ENCODE results near the gene RGMA. TPM values are rescaled to one million over a fixed set of nuclear protein-coding genes. Genes with fewer than 3 reads are reported as not detected.
"Not testable (repeated sequence)": the region's sequence is repeated elsewhere in the genome, so short reads cannot be mapped to it uniquely, and the experiment has no call there.

The RGMA gene
- total and polyA plus RNA-seq, 2 donors (not counting 3 experiments of a cell fraction or from before 2014, with no cell fraction given), result 0.06 to 0.13 TPM

- Histone ChIP-seq H3K36me3 (ENCODE audit: control insufficient read depth in 2 of 2, extremely low read depth in 1 of 2, insufficient read depth in 2 of 2, low read length in 2 of 2) (no peaks in the 10 kb centered on the region), H3K27me3 (ENCODE audit: control insufficient read depth in 2 of 2, insufficient read depth in 2 of 2, low read length in 2 of 2) (no peaks in the 10 kb centered on the region), H4K20me1 (replicated peaks; ENCODE audit: control insufficient read depth, extremely low read depth, insufficient read depth, low read length) (no peaks in the 10 kb centered on the region), H2AFZ (ENCODE audit: low read depth, low read length) (no peak overlapping the region), H3K4me2 (ENCODE audit: insufficient read depth, low read length) (no peak overlapping the region), H3K4me3 (replicated peaks in 1 of 3; ENCODE audit: insufficient read depth in 1 of 3, low read depth in 1 of 3, low read length in 3 of 3) (no peak overlapping the region), H3K9me1 (replicated peaks; ENCODE audit: control insufficient read depth, extremely low read depth, insufficient read depth, low read length) (no peaks in the 10 kb centered on the region), H3K27ac (ENCODE audit: insufficient read depth, low read depth, low read length) (no peak overlapping the region), H3K4me1 (ENCODE audit: control insufficient read depth, extremely low read depth, insufficient read depth, low read length) (no peaks in the 10 kb centered on the region), H3K79me2 (ENCODE audit: control insufficient read depth, insufficient read depth, low read length) (no peaks in the 10 kb centered on the region), H3K9me3 (replicated peaks; ENCODE audit: control insufficient read depth, insufficient read depth, low read length) (no peaks in the 10 kb centered on the region), H3K9ac (replicated peaks; ENCODE audit: extremely low read depth, insufficient read depth, low read length) (no peak overlapping the region)
- FAIRE-seq (no peak), DNase-seq (ENCODE audit: low read depth, low spot score) (no peak)
- dilution Hi-C loops (cut with MboI; ENCODE audit: extremely low pct_ligation_motif_present, low sequenced_read_pairs) (no loop called here), intact Hi-C loops (cut with micrococcal nuclease) (no loop called here)
- POLR2A ChIA-PET, result no interaction called here
- CTCF ChIA-PET, result interaction anchor here (1.1 to 1.3 kb wide), 3 partner anchors 11 to 243 kb away, joined by 3 to 9 read pairs (median 4); no protein-coding TSS in a partner anchor
- BruUV-seq (replicated peaks), result no TSS peak
- TF ChIP-seq FOS (IDR thresholded peaks at IDR 0.05; ENCODE audit: borderline replicate concordance, insufficient read depth, low read length) (no peak), GATA2 (IDR thresholded peaks at IDR 0.05; ENCODE audit: insufficient read depth, insufficient read length, low read depth, low read length) (no peak), MAX (IDR thresholded peaks at IDR 0.05; ENCODE audit: insufficient read depth, insufficient read length) (no peak), EZH2 (IDR thresholded peaks at IDR 0.05; ENCODE audit: borderline replicate concordance, low read depth, low read length, severe bottlenecking) (no peak), MYC (IDR thresholded peaks at IDR 0.05; ENCODE audit: low read depth, low read length) (no peak), JUN (IDR thresholded peaks at IDR 0.05; ENCODE audit: borderline replicate concordance, insufficient read depth, insufficient read length, low read depth) (no peak)
These were observed 48.5 kb downstream of the RGMA start for GRCh38 chr15:93040288-93041158.

- POLR2A ChIA-PET; FAIRE-seq; H3K4me3 ChIP-seq (replicated peaks in 1 of 3; ENCODE audit: insufficient read depth in 1 of 3, low read depth in 1 of 3, low read length in 3 of 3); H3K27me3 ChIP-seq (ENCODE audit: control insufficient read depth in 2 of 2, insufficient read depth in 2 of 2, low read length in 2 of 2); dilution Hi-C loops (cut with MboI; ENCODE audit: extremely low pct_ligation_motif_present, low sequenced_read_pairs); H3K9ac ChIP-seq (replicated peaks; ENCODE audit: extremely low read depth, insufficient read depth, low read length); H3K79me2 ChIP-seq (ENCODE audit: control insufficient read depth, insufficient read depth, low read length); H2AFZ ChIP-seq (ENCODE audit: low read depth, low read length); H3K9me1 ChIP-seq (replicated peaks; ENCODE audit: control insufficient read depth, extremely low read depth, insufficient read depth, low read length); H3K36me3 ChIP-seq (ENCODE audit: control insufficient read depth in 2 of 2, extremely low read depth in 1 of 2, insufficient read depth in 2 of 2, low read length in 2 of 2); DNase-seq (ENCODE audit: low read depth, low spot score); H4K20me1 ChIP-seq (replicated peaks; ENCODE audit: control insufficient read depth, extremely low read depth, insufficient read depth, low read length); H3K27ac ChIP-seq (ENCODE audit: insufficient read depth, low read depth, low read length); intact Hi-C loops (cut with micrococcal nuclease); H3K9me3 ChIP-seq (replicated peaks; ENCODE audit: control insufficient read depth, insufficient read depth, low read length); BruUV-seq (replicated peaks); H3K4me2 ChIP-seq (ENCODE audit: insufficient read depth, low read length); H3K4me1 ChIP-seq (ENCODE audit: control insufficient read depth, extremely low read depth, insufficient read depth, low read length): not testable (repeated sequence)
- CTCF ChIA-PET, result interaction anchor here (1.2 kb wide), 1 partner anchor 242 kb away, joined by 4 read pairs; no protein-coding TSS in a partner anchor
These were observed 49.3 kb downstream of the RGMA start for GRCh38 chr15:93039562-93040287.
